Activated CD4-positive, alpha-beta T cell treated with anti-CD3 and anti-CD28 coated beads for 24 hours (primary cell): ENCODE data around the gene TTC7B.

Experiments used
- DNase-seq, 2 donors: peaks; one replicate each; pipeline ENCODE4 v3.0.0-alpha.2; 2020; ENCODE audit warnings: low read depth in 2 of 2

The TTC7B gene

GRCh38 chr14:90674716-90675115, 141.5 kb downstream of the TTC7B start:
- DNase-seq, result no peak

GRCh38 chr14:90674043-90674670, 142.1 kb downstream of the TTC7B start:
- DNase-seq, result no peak

- DNase-seq, result no peak
Observed at GRCh38 chr14:90671382-90672234, 144.6 kb downstream of the TTC7B start.

GRCh38 chr14:90669731-90670130, 146.5 kb downstream of the TTC7B start:
- DNase-seq, result no peak

- no peak for DNase-seq
Observed at GRCh38 chr14:90666571-90666970, 149.7 kb downstream of the TTC7B start.

- no peak for DNase-seq
Observed at GRCh38 chr14:90665321-90666000, 150.8 kb downstream of the TTC7B start.

- DNase-seq, result no peak
Observed at GRCh38 chr14:90664911-90665310, 151.3 kb downstream of the TTC7B start.

- no peak for DNase-seq
Observed at GRCh38 chr14:90663680-90664079, 152.6 kb downstream of the TTC7B start.

- no peak for DNase-seq
Observed at GRCh38 chr14:90663140-90663539, 153.1 kb downstream of the TTC7B start.

- DNase-seq, result no peak
Observed at GRCh38 chr14:90661866-90662265, 154.4 kb downstream of the TTC7B start.

- no peak for DNase-seq
Observed at GRCh38 chr14:90660865-90661570, 155.2 kb downstream of the TTC7B start.

- DNase-seq, result no peak
Observed at GRCh38 chr14:90659156-90659555, 157.1 kb downstream of the TTC7B start.

- DNase-seq, result no peak
Observed at GRCh38 chr14:90658541-90658967, 157.7 kb downstream of the TTC7B start.

GRCh38 chr14:90656973-90657372, 159.3 kb downstream of the TTC7B start:
- DNase-seq, result no peak

- no peak for DNase-seq
Observed at GRCh38 chr14:90655829-90656228, 160.4 kb downstream of the TTC7B start.

GRCh38 chr14:90654831-90655276, 161.4 kb downstream of the TTC7B start:
- DNase-seq, result no peak

- DNase-seq, result no peak
Observed at GRCh38 chr14:90652626-90653025, 163.6 kb downstream of the TTC7B start.

- no peak for DNase-seq
Observed at GRCh38 chr14:90651976-90652560, 164.2 kb downstream of the TTC7B start.

- DNase-seq, result no peak
Observed at GRCh38 chr14:90651271-90651804, 164.9 kb downstream of the TTC7B start.

GRCh38 chr14:90649557-90650135, 166.6 kb downstream of the TTC7B start:
- DNase-seq, result no peak

GRCh38 chr14:90649083-90649482, 167.1 kb downstream of the TTC7B start:
- DNase-seq, result no peak
